K562 (cell line): Measurements from ENCODE around the gene AGO4. TPM values are rescaled to one million over a fixed set of nuclear protein-coding genes. Genes with fewer than 3 reads are reported as not detected.
A peak's percentile ranks its signal among the peaks of the same experiment; 100 is the strongest.

ENCODE experiments used
- ATF1 ChIP-seq, 2 experiments: fragments of 450-650 bp in 1 of 2; IDR thresholded peaks; 2 replicates each; pipeline ENCODE4 v1.6.1; 2016; ENCODE audit warnings: missing compliant biosample characterization in 1 of 2, missing genetic modification characterization in 1 of 2
- CREB1 ChIP-seq, 2 experiments: sonication (generic) in 1 of 2; formaldehyde crosslinking in 1 of 2; IDR thresholded peaks; 2 replicates each; pipeline versions ENCODE4 v1.6.1 to v1.8.0; 2012 to 2022; ENCODE audit warnings: inconsistent platforms in 1 of 2, mild to moderate bottlenecking in 1 of 2, missing genetic modification reagents in 1 of 2, moderate library complexity in 1 of 2
- EGR1 ChIP-seq: fragments of 450-650 bp; conservative IDR thresholded peaks from 2 replicates; pipeline ENCODE4 v1.6.1; 2017; ENCODE audit warnings: mild to moderate bottlenecking
- FIP1L1 ChIP-seq: fragments of 200-400 bp; formaldehyde crosslinking; IDR thresholded peaks from 2 replicates; pipeline ENCODE4 v1.6.1; 2018; ENCODE audit warnings: mild to moderate bottlenecking, low read depth, low read length; ENCODE audit not compliant: poor library complexity, severe bottlenecking
- FOXJ2 ChIP-seq: fragments of 200-800 bp; sonication (Bioruptor generic); IDR thresholded peaks from 2 replicates; pipeline ENCODE4 v1.6.1; 2016; ENCODE audit warnings: missing genetic modification characterization, missing compliant biosample characterization
- GABPA ChIP-seq: fragments of 200-800 bp; sonication (Bioruptor generic); conservative IDR thresholded peaks from 2 replicates; pipeline ENCODE4 v1.6.1; 2016; ENCODE audit warnings: low read depth, missing genetic modification characterization, missing compliant biosample characterization
- HMGN3 ChIP-seq: IDR thresholded peaks from 2 replicates; pipeline ENCODE4 v1.6.1; 2011; ENCODE audit warnings: borderline replicate concordance, low read depth, mild to moderate bottlenecking, mixed read lengths, low read length; ENCODE audit not compliant: insufficient read length; ENCODE audit errors: extremely low read depth
- JUN ChIP-seq, 2 experiments: sonication (generic) in 1 of 2; formaldehyde crosslinking in 1 of 2; IDR thresholded peaks; 2 replicates each; pipeline versions ENCODE4 v1.6.1 to v1.8.0; 2012 to 2022; ENCODE audit warnings: borderline replicate concordance in 2 of 2, mild to moderate bottlenecking in 2 of 2, improper control_type of control experiment in 1 of 2, low read depth in 1 of 2, low read length in 1 of 2, missing genetic modification reagents in 1 of 2
- JUND ChIP-seq, 2 experiments: IDR thresholded peaks; 2 replicates in 1 of 2; 3 replicates in 1 of 2; pipeline ENCODE4 v1.6.1; 2011; ENCODE audit warnings: borderline replicate concordance in 2 of 2, low read depth in 2 of 2, low read length in 2 of 2, improper control_type of control experiment in 1 of 2, missing biosample characterization in 1 of 2, missing genetic modification characterization in 1 of 2, missing genetic modification reagents in 1 of 2
- L3MBTL2 ChIP-seq: fragments of 450-650 bp; IDR thresholded peaks from 2 replicates; pipeline ENCODE4 v1.6.1; 2016; ENCODE audit warnings: mild to moderate bottlenecking, moderate library complexity
- MNT ChIP-seq, 2 experiments: fragments of 450-650 bp; conservative IDR thresholded peaks; 2 replicates each; pipeline ENCODE4 v1.6.1; 2017; ENCODE audit warnings: mild to moderate bottlenecking in 2 of 2, moderate library complexity in 2 of 2
- MTA2 ChIP-seq: fragments of 450-650 bp; IDR thresholded peaks from 2 replicates; pipeline ENCODE4 v1.6.1; 2016; ENCODE audit warnings: low read depth
- PCBP1 ChIP-seq: fragments of 200-400 bp; formaldehyde crosslinking; IDR thresholded peaks from 2 replicates; pipeline ENCODE4 v1.6.1; 2018; ENCODE audit warnings: mild to moderate bottlenecking, low read depth, low read length; ENCODE audit not compliant: poor library complexity, severe bottlenecking
- POLR3G ChIP-seq: IDR thresholded peaks from 2 replicates; pipeline ENCODE4 v1.6.1; 2011; ENCODE audit not compliant: insufficient read length, insufficient replicate concordance; ENCODE audit errors: extremely low read depth
- RB1 ChIP-seq: fragments of 450-650 bp; IDR thresholded peaks from 2 replicates; pipeline ENCODE4 v1.6.1; 2017; ENCODE audit warnings: low read depth, mild to moderate bottlenecking
- SP1 ChIP-seq: sonication (generic); formaldehyde crosslinking; IDR thresholded peaks from 2 replicates; pipeline ENCODE4 v1.8.1; 2022; ENCODE audit warnings: mild to moderate bottlenecking, missing genetic modification reagents
- SRF ChIP-seq, 2 experiments: fragments of 250-450, 450-650 bp in 1 of 2; sonication (Bioruptor Pico) in 1 of 2; sonication (generic) in 1 of 2; formaldehyde crosslinking; IDR thresholded peaks; 2 replicates each; pipeline versions ENCODE4 v1.5.0 to v1.5.1; 2020 to 2022; ENCODE audit warnings: mild to moderate bottlenecking in 1 of 2, missing genetic modification reagents in 1 of 2
- SUPT5H ChIP-seq: fragments of 450-650 bp; IDR thresholded peaks from 2 replicates; pipeline ENCODE4 v1.6.1; 2016
- USF2 ChIP-seq: sonication (generic); formaldehyde crosslinking; IDR thresholded peaks from 2 replicates; pipeline ENCODE4 v1.5.0; 2020; ENCODE audit warnings: missing genetic modification reagents
- ZBTB7A ChIP-seq: IDR thresholded peaks from 2 replicates; pipeline ENCODE4 v1.6.1; 2011; ENCODE audit warnings: low read depth, mild to moderate bottlenecking, low read length, moderate library complexity, borderline replicate concordance; ENCODE audit not compliant: control insufficient read depth
- ZNF764 ChIP-seq: fragments of 250-450 bp; sonication (Bioruptor Pico); IDR thresholded peaks from 2 replicates; pipeline ENCODE4 v1.4.0; 2020; ENCODE audit warnings: low read depth, mild to moderate bottlenecking, moderate library complexity
- polyA plus RNA-seq, 8 experiments: library from polyadenylated mRNA; depleted of rRNA in 4 of 8; stranded (reverse) in 5 of 8; unstranded in 3 of 8; fragments of >200 nt; fragmentation: Nextera tagmentation in 2 of 8; fragmentation: Illumina TruSeq in 1 of 8; extraction: Ambion mirVana in 2 of 8; extraction: Trizol in 1 of 8; gene quantifications; 2 replicates each; pipeline versions ENCODE4 v1.2.1 to v1.2.3, GENCODE V29; 2011 to 2014; ENCODE audit warnings: inconsistent platforms in 1 of 8, missing spikeins in 1 of 8
- total RNA-seq, 7 experiments: library from RNA; depleted of rRNA in 6 of 7; stranded (reverse); fragments of >200 nt in 6 of 7; fragmentation: Illumina TruSeq in 2 of 7; extraction: Trizol in 2 of 7; gene quantifications; 2 replicates each; pipeline versions ENCODE4 v1.2.1 to v1.2.3, GENCODE V29; 2011 to 2021; ENCODE audit warnings: low replicate concordance in 1 of 7
- TF ChIP-seq, protein P1 (sequence below): fragments of 250-450 bp; sonication (Bioruptor Pico); IDR thresholded peaks from 2 replicates; pipeline ENCODE4 v1.8.0; 2022; ENCODE audit warnings: inconsistent platforms

Gene AGO4
- total and polyA plus RNA-seq, 9 of the 15 experiments (the other 6 are each of a cell fraction or from before 2014, with no cell fraction given), result 1.3 to 10.5 (median 6.5) TPM

GRCh38 chr1:35882945-35883634, 75.3 kb downstream of the AGO4 start, which contains the start of gene AGO1 (continued):
- TF ChIP-seq, protein P1, sequence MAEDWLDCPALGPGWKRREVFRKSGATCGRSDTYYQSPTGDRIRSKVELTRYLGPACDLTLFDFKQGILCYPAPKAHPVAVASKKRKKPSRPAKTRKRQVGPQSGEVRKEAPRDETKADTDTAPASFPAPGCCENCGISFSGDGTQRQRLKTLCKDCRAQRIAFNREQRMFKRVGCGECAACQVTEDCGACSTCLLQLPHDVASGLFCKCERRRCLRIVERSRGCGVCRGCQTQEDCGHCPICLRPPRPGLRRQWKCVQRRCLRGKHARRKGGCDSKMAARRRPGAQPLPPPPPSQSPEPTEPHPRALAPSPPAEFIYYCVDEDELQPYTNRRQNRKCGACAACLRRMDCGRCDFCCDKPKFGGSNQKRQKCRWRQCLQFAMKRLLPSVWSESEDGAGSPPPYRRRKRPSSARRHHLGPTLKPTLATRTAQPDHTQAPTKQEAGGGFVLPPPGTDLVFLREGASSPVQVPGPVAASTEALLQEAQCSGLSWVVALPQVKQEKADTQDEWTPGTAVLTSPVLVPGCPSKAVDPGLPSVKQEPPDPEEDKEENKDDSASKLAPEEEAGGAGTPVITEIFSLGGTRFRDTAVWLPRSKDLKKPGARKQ (CRISPR knock-in tag), result no peak
- peak; percentile 70 for TF ChIP-seq GABPA (tag)
- TF ChIP-seq SP1 (CRISPR knock-in tag), result peak; percentile 86
- TF ChIP-seq USF2 (CRISPR knock-in tag), result no peak
- TF ChIP-seq MNT (conservative IDR thresholded peaks at IDR 0.05), result peak; percentile 65 to 75
- no peak for TF ChIP-seq POLR3G
- TF ChIP-seq PCBP1, result no peak
- TF ChIP-seq FOXJ2, result 0 out of 2 replicates have a peak, but pooled peaks have one; percentile 14
- TF ChIP-seq ZNF764 (CRISPR knock-in tag), result peak; percentile 99
- TF ChIP-seq RB1, result peak; percentile 98
- 0 out of 2 replicates have a peak, but pooled peaks have one; percentile 39 for TF ChIP-seq JUN (IDR thresholded peaks at IDR 0.05; ENCODE audit: borderline replicate concordance, low read depth, low read length)
- TF ChIP-seq JUN (CRISPR knock-in tag; IDR thresholded peaks at IDR 0.05; ENCODE audit: borderline replicate concordance), result peak; percentile 40; the same call in 1 of the 2 replicates
- TF ChIP-seq CREB1 (IDR thresholded peaks at IDR 0.05), result 0 out of 2 replicates have a peak, but pooled peaks have one; percentile 50
- TF ChIP-seq CREB1 (CRISPR knock-in tag; IDR thresholded peaks at IDR 0.05), result peak; percentile 68
- peak; percentile 63 for TF ChIP-seq JUND (IDR thresholded peaks at IDR 0.05; ENCODE audit: borderline replicate concordance, low read depth, low read length)
- no peak; the same call in 2 of the 3 replicates for TF ChIP-seq JUND (tag; IDR thresholded peaks at IDR 0.05; ENCODE audit: borderline replicate concordance, low read depth, low read length)
- TF ChIP-seq SUPT5H, result peak; percentile 31; the same call in 1 of the 2 replicates
- peak; percentile 77 for TF ChIP-seq EGR1
- TF ChIP-seq HMGN3, result peak; percentile 92
- TF ChIP-seq ATF1 (CRISPR knock-in tag; IDR thresholded peaks at IDR 0.05), result no peak
- peak; percentile 56 for TF ChIP-seq ATF1 (tag; IDR thresholded peaks at IDR 0.05)
- peak; percentile 92 for TF ChIP-seq FIP1L1
- peak; percentile 90; the same call in 1 of the 2 replicates for TF ChIP-seq ZBTB7A
- no peak for TF ChIP-seq MTA2
- TF ChIP-seq L3MBTL2, result peak; percentile 19; the same call in 1 of the 2 replicates
- TF ChIP-seq SRF (CRISPR knock-in tag; IDR thresholded peaks at IDR 0.05), result peak in 1 of 2 experiments; percentile 57; a peak in 1 of 4 replicates
